Mononuclear cell (primary cell): Measurements from ENCODE around the gene UGT1A6. TPM values are rescaled to one million over a fixed set of nuclear protein-coding genes. Genes with fewer than 3 reads are reported as not detected.
"Not testable (repeated sequence)": the region's sequence is repeated elsewhere in the genome, so short reads cannot be mapped to it uniquely, and the experiment has no call there.

Source experiments
- H3K27me3 ChIP-seq: 2 replicates; pipeline ENCODE4 v1.6.0; 2011; ENCODE audit warnings: low read length, control low read depth; ENCODE audit not compliant: insufficient read depth
- H3K4me1 ChIP-seq: 2 replicates; pipeline ENCODE4 v1.5.1; 2011; ENCODE audit warnings: mild to moderate bottlenecking, low read length, control low read depth; ENCODE audit not compliant: insufficient read depth
- H3K4me3 ChIP-seq: 2 replicates; pipeline ENCODE4 v1.5.1; 2011; ENCODE audit warnings: mild to moderate bottlenecking, low read length, moderate library complexity
- H3K9me3 ChIP-seq: 2 replicates; pipeline ENCODE4 v1.5.1; 2011; ENCODE audit warnings: low read depth, mild to moderate bottlenecking, control low read depth, low read length
- total RNA-seq: library from RNA; depleted of rRNA; stranded (reverse); fragments of >200 nt; gene quantifications from one replicate; pipeline ENCODE4 v1.2.3, GENCODE V29; 2012

The UGT1A6 gene
- total RNA-seq, 1 donor, result not detected

- H3K4me3 ChIP-seq, H3K4me1 ChIP-seq, H3K27me3 ChIP-seq, H3K9me3 ChIP-seq: not testable (repeated sequence)
These were observed 44.4 kb downstream of the UGT1A6 start for GRCh38 chr2:233736868-233737653.

GRCh38 chr2:233740870-233741269 is 48.2 kb downstream of the UGT1A6 start:
- H3K9me3 ChIP-seq, result no peaks in the 10 kb centered on the region
- no peaks in the 10 kb centered on the region for H3K27me3 ChIP-seq
- H3K4me1 ChIP-seq, result no peaks in the 10 kb centered on the region
- H3K4me3 ChIP-seq, result no peak overlapping the region

GRCh38 chr2:233743464-233744259 is 51.0 kb downstream of the UGT1A6 start:
- Histone ChIP-seq H3K4me1 (no peaks in the 10 kb centered on the region), H3K9me3 (no peaks in the 10 kb centered on the region), H3K4me3 (no peak overlapping the region), H3K27me3 (no peaks in the 10 kb centered on the region)

- H3K4me1 ChIP-seq, result no peaks in the 10 kb centered on the region
- H3K9me3 ChIP-seq, result no peaks in the 10 kb centered on the region
- no peaks in the 10 kb centered on the region for H3K27me3 ChIP-seq
- H3K4me3 ChIP-seq, result no peak overlapping the region
These were observed 52.5 kb downstream of the UGT1A6 start for GRCh38 chr2:233745073-233745755.

GRCh38 chr2:233745838-233746237 is 53.1 kb downstream of the UGT1A6 start:
- H3K9me3 ChIP-seq, H3K4me1 ChIP-seq, H3K27me3 ChIP-seq, H3K4me3 ChIP-seq: not testable (repeated sequence)

GRCh38 chr2:233746475-233747282 is 54.0 kb downstream of the UGT1A6 start:
- Histone ChIP-seq H3K4me1 (no peaks in the 10 kb centered on the region), H3K4me3 (no peak overlapping the region), H3K27me3 (no peaks in the 10 kb centered on the region), H3K9me3 (no peaks in the 10 kb centered on the region)

GRCh38 chr2:233747283-233747544 is 54.5 kb downstream of the UGT1A6 start:
- Histone ChIP-seq H3K4me3 (no peak overlapping the region), H3K4me1 (no peaks in the 10 kb centered on the region), H3K27me3 (no peaks in the 10 kb centered on the region), H3K9me3 (no peaks in the 10 kb centered on the region)

GRCh38 chr2:233750689-233751088 is 58.0 kb downstream of the UGT1A6 start:
- not testable (repeated sequence) for H3K4me3 ChIP-seq, H3K9me3 ChIP-seq, H3K4me1 ChIP-seq, H3K27me3 ChIP-seq

- not testable (repeated sequence) for H3K4me1 ChIP-seq, H3K9me3 ChIP-seq, H3K27me3 ChIP-seq, H3K4me3 ChIP-seq
These were observed 58.7 kb downstream of the UGT1A6 start for GRCh38 chr2:233751212-233752009.

GRCh38 chr2:233754872-233755611 is 62.4 kb downstream of the UGT1A6 start:
- no peak overlapping the region for H3K4me3 ChIP-seq
- no peaks in the 10 kb centered on the region for H3K9me3 ChIP-seq
- H3K4me1 ChIP-seq, result no peaks in the 10 kb centered on the region
- no peaks in the 10 kb centered on the region for H3K27me3 ChIP-seq

GRCh38 chr2:233756429-233757081 is 63.9 kb downstream of the UGT1A6 start:
- Histone ChIP-seq H3K4me3 (no peak overlapping the region), H3K9me3 (no peaks in the 10 kb centered on the region), H3K4me1 (no peaks in the 10 kb centered on the region), H3K27me3 (no peaks in the 10 kb centered on the region)

GRCh38 chr2:233758141-233758540 is 65.5 kb downstream of the UGT1A6 start:
- H3K4me3 ChIP-seq, result no peak overlapping the region

GRCh38 chr2:233758849-233759248 is 66.2 kb downstream of the UGT1A6 start:
- Histone ChIP-seq H3K4me1 (no peaks in the 10 kb centered on the region), H3K4me3 (no peak overlapping the region), H3K9me3 (no peaks in the 10 kb centered on the region), H3K27me3 (no peaks in the 10 kb centered on the region)

More at GRCh38 chr2:233758141-233758540, 65.5 kb downstream of the UGT1A6 start:
- Histone ChIP-seq H3K9me3 (no peaks in the 10 kb centered on the region), H3K27me3 (no peaks in the 10 kb centered on the region), H3K4me1 (no peaks in the 10 kb centered on the region)
